Measurements from ENCODE around the gene PTPRM.

Gene PTPRM

GRCh38 chr18:7676253-7676873, 109.2 kb downstream of the PTPRM start:
- H3K4me2 ChIP-seq (ENCODE audit: insufficient read depth, low read length) = no peak overlapping the region
- H3K4me3 ChIP-seq (ENCODE audit: low read depth in 1 of 2, low read length in 2 of 2) = no peak overlapping the region
- no peaks in the 10 kb centered on the region for H3K36me3 ChIP-seq (ENCODE audit: insufficient read depth, low read length)
- H3K9me3 ChIP-seq (ENCODE audit: insufficient read depth, low read length, severe bottlenecking) = no peaks in the 10 kb centered on the region
- H2AFZ ChIP-seq (ENCODE audit: low read depth, low read length) = no peak overlapping the region
- H4K20me1 ChIP-seq (ENCODE audit: insufficient read depth, low read length) = no peaks in the 10 kb centered on the region
- no peak overlapping the region for H3K9ac ChIP-seq (ENCODE audit: low read depth, low read length)
- H3K4me1 ChIP-seq (ENCODE audit: insufficient read depth, low read length) = no peaks in the 10 kb centered on the region
- DNase-seq (no peak), ATAC-seq (ENCODE audit: insufficient read depth, low read depth) (no peak)
- no peaks in the 10 kb centered on the region for H3K27me3 ChIP-seq (ENCODE audit: insufficient read depth, low read length, poor library complexity)
- H3K79me2 ChIP-seq (ENCODE audit: insufficient read depth, low read length) = no peaks in the 10 kb centered on the region
- TF ChIP-seq, protein P1, sequence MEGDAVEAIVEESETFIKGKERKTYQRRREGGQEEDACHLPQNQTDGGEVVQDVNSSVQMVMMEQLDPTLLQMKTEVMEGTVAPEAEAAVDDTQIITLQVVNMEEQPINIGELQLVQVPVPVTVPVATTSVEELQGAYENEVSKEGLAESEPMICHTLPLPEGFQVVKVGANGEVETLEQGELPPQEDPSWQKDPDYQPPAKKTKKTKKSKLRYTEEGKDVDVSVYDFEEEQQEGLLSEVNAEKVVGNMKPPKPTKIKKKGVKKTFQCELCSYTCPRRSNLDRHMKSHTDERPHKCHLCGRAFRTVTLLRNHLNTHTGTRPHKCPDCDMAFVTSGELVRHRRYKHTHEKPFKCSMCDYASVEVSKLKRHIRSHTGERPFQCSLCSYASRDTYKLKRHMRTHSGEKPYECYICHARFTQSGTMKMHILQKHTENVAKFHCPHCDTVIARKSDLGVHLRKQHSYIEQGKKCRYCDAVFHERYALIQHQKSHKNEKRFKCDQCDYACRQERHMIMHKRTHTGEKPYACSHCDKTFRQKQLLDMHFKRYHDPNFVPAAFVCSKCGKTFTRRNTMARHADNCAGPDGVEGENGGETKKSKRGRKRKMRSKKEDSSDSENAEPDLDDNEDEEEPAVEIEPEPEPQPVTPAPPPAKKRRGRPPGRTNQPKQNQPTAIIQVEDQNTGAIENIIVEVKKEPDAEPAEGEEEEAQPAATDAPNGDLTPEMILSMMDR (IDR thresholded peaks at IDR 0.05; ENCODE audit: borderline replicate concordance, extremely low read depth, low read length, poor library complexity, severe bottlenecking) = no peak
- TF ChIP-seq EZH2 (IDR thresholded peaks at IDR 0.05; ENCODE audit: borderline replicate concordance, low read depth, low read length, severe bottlenecking) = no peak
- H3K27ac ChIP-seq (ENCODE audit: low read length) = no peak overlapping the region

DNA sequence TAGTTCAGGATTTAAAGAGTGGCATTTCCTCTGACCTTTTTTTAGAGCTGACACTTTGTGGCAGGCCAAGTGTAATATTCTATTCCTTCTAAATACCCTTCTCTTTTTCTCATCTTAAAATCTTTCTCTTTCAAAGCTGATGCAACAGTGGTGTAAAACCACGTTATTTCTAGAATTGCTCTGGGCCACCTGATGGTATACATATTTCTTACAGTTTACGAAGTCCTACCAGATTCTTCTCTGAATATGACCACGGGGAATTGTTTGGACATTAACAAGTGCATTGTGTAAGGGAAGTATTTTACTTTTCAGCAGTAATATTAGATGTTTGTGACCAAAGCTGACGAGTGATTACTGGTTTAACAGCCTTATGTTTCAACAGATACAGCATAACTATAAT, 109.9 kb downstream of the PTPRM start:
- Histone ChIP-seq H3K4me3 (ENCODE audit: low read depth in 1 of 2, low read length in 2 of 2) (no peak overlapping the region), H3K27me3 (ENCODE audit: insufficient read depth, low read length, poor library complexity) (no peaks in the 10 kb centered on the region), H3K27ac (ENCODE audit: low read length) (no peak overlapping the region), H3K4me1 (ENCODE audit: insufficient read depth, low read length) (no peaks in the 10 kb centered on the region), H3K79me2 (ENCODE audit: insufficient read depth, low read length) (no peaks in the 10 kb centered on the region), H4K20me1 (ENCODE audit: insufficient read depth, low read length) (no peaks in the 10 kb centered on the region), H3K9me3 (ENCODE audit: insufficient read depth, low read length, severe bottlenecking) (no peaks in the 10 kb centered on the region), H3K9ac (ENCODE audit: low read depth, low read length) (no peak overlapping the region), H3K4me2 (ENCODE audit: insufficient read depth, low read length) (no peak overlapping the region), H2AFZ (ENCODE audit: low read depth, low read length) (no peak overlapping the region), H3K36me3 (ENCODE audit: insufficient read depth, low read length) (no peaks in the 10 kb centered on the region)
- no peak for ATAC-seq (ENCODE audit: insufficient read depth, low read depth)
- TF ChIP-seq, protein P1 (IDR thresholded peaks at IDR 0.05; ENCODE audit: borderline replicate concordance, extremely low read depth, low read length, poor library complexity, severe bottlenecking) = no peak
- no peak for TF ChIP-seq EZH2 (IDR thresholded peaks at IDR 0.05; ENCODE audit: borderline replicate concordance, low read depth, low read length, severe bottlenecking)
- no peak for DNase-seq

- no peak overlapping the region for H3K27ac ChIP-seq (ENCODE audit: low read length)
- no peaks in the 10 kb centered on the region for H3K27me3 ChIP-seq (ENCODE audit: insufficient read depth, low read length, poor library complexity)
- H3K4me2 ChIP-seq (ENCODE audit: insufficient read depth, low read length) = no peak overlapping the region
- no peaks in the 10 kb centered on the region for H3K79me2 ChIP-seq (ENCODE audit: insufficient read depth, low read length)
- ATAC-seq (ENCODE audit: insufficient read depth, low read depth) (no peak), DNase-seq (no peak)
- no peaks in the 10 kb centered on the region for H4K20me1 ChIP-seq (ENCODE audit: insufficient read depth, low read length)
- H3K9me3 ChIP-seq (ENCODE audit: insufficient read depth, low read length, severe bottlenecking) = no peaks in the 10 kb centered on the region
- no peaks in the 10 kb centered on the region for H3K4me1 ChIP-seq (ENCODE audit: insufficient read depth, low read length)
- no peak for TF ChIP-seq EZH2 (IDR thresholded peaks at IDR 0.05; ENCODE audit: borderline replicate concordance, low read depth, low read length, severe bottlenecking)
- TF ChIP-seq, protein P1 (IDR thresholded peaks at IDR 0.05; ENCODE audit: borderline replicate concordance, extremely low read depth, low read length, poor library complexity, severe bottlenecking) = no peak
- H3K9ac ChIP-seq (ENCODE audit: low read depth, low read length) = no peak overlapping the region
- no peak overlapping the region for H2AFZ ChIP-seq (ENCODE audit: low read depth, low read length)
- no peak overlapping the region for H3K4me3 ChIP-seq (ENCODE audit: low read depth in 1 of 2, low read length in 2 of 2)
- H3K36me3 ChIP-seq (ENCODE audit: insufficient read depth, low read length) = no peaks in the 10 kb centered on the region
These were observed 110.3 kb downstream of the PTPRM start for GRCh38 chr18:7677424-7677823.

Data from DND-41 (cell line).